GM18508 (cell line): ENCODE results near the gene TIGD3.

Source experiments
- ATAC-seq: cut with Tn5 transposase; IDR thresholded peaks from one replicate; pipeline ENCODE4 v1.9.1; 2021; ENCODE audit warnings: moderate number of reproducible peaks; ENCODE audit not compliant: insufficient read depth, unreplicated experiment

TIGD3 gene

GRCh38 chr11:65354265-65355012, at the start of gene TIGD3:
TSS of gene TIGD3 (plus strand) at chr11:65354751. CDS start at chr11:65355809, 1,058 bp downstream.
- no peak for ATAC-seq

- ATAC-seq = no peak
Observed at GRCh38 chr11:65305501-65306268, 48.9 kb upstream of the TIGD3 start.

DNA sequence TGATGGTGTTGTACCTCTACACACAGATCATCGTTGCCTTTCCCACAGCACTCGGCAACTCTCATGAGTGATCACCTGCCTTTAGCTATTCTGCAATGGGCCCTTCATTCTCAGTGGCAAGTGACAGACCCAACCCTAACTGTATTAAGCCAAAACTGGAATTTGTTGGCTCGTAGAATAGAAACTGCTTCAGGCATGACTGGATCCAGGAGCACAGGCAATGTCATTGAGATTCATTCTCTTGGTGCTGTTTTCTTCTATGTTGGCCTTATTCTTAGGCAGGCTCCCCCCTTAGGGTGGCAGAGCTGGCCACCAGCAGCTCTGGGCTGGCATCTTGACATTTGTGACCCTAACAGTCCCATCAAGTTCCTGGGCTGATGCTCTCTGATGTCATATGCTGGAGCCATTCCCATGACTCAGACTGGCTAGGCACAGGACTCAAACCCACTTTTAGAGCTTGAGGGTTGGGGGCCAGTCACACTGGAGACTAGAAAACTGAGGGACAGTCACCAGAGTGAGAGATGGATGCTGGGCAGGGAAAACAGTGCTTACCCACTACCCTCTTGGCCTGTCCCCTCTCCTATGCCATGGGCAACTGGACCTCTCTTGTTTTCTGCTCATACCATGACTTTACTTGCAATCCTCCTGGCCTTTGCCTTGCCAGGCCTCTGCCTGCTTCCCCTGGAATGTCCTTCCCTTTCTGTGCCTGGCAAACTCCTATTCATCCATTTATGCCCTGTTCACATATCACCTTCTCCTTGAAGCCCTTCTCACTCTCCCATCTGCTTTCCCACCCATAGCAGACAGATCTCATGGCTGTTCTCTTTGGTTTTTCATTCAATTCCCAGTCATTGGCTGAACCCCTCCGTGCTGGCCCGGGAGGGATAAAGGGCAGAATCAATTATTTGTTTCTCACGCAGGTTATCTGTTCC, 47.0 kb upstream of the TIGD3 start:
- ATAC-seq = no peak

DNA sequence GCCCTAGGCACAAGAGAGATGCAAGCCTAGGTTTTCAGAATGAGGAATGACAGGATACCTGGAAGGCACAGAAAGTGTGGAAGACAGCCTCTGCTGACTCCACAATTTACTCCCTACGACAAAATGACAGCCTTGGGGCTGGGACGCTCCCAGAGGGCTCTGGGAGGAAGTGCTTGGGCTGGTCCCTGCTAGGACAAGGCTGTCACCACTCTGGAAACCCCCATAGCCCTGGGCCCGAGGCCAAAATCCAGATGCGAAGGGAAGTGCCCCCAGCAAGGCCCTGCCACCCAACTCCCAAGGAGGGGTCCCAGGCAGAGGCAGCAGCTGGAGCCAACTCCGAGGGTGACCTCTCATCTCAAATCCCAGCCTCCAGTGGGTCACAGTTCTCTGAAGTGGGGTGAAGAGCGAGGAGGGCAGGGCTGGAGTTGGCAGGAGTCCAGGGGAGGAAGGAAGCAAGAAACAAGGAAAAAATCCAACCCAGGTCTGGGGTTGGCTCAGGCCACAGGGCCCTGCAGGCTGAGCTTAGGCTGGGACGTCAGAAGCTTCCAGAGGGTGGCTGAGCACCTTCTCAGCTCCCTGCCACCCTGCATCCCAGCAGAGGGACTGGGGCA, 46.2 kb upstream of the TIGD3 start:
- no peak for ATAC-seq

- no peak for ATAC-seq
Observed at GRCh38 chr11:65309006-65309405, 45.5 kb upstream of the TIGD3 start.

DNA sequence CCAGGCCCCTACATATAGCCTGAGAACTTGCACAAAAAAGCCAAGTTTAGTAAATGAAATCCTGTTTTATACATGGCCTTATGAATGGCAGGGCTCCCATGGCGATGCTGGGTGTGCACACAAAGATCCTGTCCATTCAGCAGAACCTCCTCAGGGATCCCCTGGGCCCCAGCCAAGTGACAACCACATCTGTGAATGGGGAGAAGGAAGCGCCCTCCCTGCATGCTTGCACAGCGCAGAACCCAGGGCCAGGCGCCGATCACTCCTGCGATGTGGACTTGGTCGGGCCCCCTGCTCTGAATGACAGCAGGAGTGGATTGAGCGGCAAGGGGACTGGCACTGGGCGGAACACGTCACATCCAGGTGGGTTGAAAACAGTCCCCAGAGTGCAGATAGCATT, 44.3 kb upstream of the TIGD3 start:
- ATAC-seq = no peak

- ATAC-seq = no peak
Observed at GRCh38 chr11:65310736-65311135, 43.8 kb upstream of the TIGD3 start.

GRCh38 chr11:65311170-65311678, 43.3 kb upstream of the TIGD3 start:
- ATAC-seq = no peak

- no peak for ATAC-seq
Observed at GRCh38 chr11:65314501-65315203, 39.9 kb upstream of the TIGD3 start, which contains the start of gene CDC42EP2. TSS of gene CDC42EP2 (plus strand) at chr11:65314866. CDS start at chr11:65320899, 6,033 bp downstream.

- no peak for ATAC-seq
Observed at GRCh38 chr11:65315204-65315865, 39.2 kb upstream of the TIGD3 start.

DNA sequence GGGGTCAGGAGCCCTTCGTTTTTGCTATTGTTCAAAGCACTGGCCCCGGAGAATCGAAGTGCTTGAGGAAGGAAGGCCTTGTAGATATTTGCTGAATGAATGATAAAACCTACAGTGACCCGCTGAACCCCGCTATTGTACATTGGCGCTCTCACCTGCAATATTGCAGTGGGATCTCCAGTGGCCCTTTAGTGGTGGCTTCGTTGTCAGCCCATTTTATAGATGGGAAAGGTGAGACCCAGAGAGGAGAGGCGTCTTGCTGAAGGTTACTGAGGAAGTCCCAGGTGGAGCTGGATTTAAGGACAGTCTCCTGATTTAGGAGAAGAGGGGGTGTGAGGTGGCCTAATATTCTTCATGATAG, 38.7 kb upstream of the TIGD3 start:
- no peak for ATAC-seq

DNA sequence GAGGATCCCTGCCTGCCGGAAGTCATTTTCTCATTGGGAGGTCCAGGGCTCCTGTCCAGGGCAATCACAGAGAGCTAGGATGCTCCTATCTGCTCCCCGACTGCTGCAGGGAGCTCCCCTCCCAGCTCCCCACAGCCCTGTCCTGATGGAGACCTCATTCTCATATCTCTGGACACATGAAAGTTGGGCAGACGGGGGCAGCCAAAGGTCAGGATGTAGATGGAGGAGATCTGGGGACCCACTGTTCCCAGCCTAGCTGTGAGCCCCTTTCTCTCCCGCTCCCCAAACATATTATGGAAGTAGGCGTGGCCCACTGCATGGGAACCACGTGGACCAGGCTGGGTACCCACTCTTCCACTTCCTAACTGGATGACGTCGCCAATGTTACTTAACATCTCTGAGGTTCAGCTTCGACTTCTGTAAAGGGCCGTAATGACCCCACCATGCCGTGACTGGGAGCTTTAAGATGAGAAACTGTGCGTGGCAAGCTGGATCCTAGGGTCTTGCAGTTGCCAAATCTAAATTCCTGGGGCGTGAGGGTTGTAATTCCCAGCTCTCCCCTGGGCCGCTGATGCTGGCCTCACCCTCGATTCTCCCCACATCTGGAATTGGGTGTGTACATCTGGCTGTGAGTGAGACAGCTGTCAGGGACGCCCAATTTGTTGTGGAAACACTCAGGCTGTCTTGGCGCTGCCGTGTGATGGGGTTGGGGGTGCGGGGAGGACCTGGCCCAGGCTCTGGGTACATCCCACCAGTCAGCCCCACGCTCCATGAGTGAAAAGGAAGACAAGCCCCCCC, 38.1 kb upstream of the TIGD3 start:
- ATAC-seq = no peak

DNA sequence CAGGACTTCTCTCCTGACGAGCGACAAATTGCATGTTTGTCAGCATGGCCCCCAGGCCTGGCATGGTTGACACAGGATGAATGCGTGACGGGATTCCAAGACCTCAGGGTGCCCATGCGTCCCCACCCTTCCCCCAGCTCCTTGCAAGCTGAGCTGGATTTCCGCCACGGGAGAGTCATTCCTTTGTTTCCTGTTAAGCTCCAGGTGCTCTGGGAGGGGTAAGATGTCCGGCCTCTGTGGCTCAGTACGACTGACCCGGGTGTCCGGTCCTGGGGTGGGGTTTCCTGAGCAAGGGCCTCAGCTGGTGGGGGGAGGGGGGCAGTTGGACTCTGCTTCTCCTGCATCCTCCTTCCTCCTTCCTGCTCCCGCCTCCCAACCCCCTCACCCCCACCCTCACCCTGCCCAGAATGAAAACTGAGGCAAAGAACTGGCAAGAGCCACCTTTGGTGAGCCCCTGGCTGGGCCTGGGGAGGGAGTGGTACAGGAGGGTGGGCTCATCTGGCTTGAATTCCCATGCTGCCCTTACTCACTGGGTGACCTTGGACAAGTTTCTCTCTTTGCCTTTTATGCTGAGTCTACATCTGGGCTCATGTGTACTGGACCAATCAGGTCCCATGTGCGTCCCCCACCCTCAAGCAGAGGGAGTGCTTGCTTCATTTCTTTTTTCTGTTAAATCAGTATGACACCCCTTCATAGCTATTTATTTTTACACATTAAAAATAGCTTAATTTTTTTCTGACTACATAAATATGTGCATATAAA, 37.3 kb upstream of the TIGD3 start:
- no peak for ATAC-seq

DNA sequence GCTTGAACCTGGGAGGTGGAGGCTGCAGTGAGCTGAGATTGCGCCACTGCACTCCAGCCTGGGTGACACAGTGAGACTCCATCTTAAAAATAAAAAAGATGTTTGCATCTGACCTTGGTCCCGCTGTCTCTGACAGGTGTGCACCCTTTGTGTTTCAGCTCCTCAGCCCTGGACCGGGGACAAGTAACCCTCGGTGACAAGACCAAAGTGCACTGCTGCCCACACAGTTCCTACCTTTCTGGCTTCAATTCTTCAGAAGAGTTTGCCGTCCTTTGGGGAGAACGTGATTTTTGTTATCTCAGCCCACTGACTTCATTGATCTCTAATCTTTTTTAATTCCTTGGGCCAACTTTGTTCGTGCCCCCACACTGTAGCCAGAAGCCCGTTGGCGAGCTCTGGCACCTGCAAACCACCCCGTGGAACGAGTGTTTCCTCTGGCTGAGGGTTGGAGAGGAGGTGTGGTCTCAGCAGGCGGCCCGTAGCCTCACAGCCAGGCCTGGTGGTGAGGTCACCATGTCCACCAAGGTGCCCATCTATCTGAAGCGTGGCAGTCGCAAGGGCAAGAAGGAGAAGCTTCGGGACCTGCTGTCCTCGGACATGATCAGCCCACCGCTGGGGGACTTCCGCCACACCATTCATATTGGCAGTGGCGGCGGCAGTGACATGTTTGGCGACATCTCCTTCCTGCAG, 34.0 kb upstream of the TIGD3 start:
- no peak for ATAC-seq

- ATAC-seq = no peak
Observed at GRCh38 chr11:65321076-65321475, 33.5 kb upstream of the TIGD3 start.

DNA sequence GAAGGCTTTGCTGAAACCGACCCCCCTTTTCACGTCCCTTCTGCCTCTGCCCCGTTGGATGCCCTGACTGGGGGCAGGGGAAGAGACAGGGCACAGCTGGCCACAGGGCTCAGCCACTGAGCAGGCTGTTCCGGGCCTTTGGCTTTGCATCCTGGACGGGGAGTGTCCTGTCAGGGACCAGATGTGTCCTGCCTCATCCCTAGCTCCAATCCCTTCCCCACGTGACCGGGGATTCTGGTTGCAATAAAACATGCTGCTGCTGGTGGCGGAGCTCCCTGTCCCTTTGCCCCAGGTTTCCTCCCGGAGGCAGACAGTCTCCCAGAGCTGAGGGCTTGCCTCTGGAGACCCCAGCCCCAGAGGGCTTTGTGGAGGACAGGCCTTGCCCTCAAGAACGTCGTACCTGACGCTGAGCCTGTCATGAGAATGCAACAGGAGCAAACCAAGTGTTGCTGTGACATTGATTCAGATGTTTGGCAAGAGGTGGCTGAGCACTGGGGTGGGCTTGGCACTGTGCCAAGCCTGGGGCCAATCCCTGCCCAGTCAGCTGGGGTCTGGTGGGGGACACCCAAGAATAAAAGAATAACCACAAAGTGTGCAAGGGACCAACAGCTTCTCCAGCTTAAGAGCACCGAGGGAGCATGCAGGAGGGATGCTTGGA, 32.6 kb upstream of the TIGD3 start:
- ATAC-seq = no peak
